KMS-11 (cell line): Measurements from ENCODE around the gene LCT.
"Not testable (repeated sequence)": the region's sequence is repeated elsewhere in the genome, so short reads cannot be mapped to it uniquely, and the experiment has no call there.

ENCODE experiments used
- H2AFZ ChIP-seq: fragments of 200-600 bp; sonication (generic); 2 replicates; pipeline ENCODE4 v1.6.1; 2016; ENCODE audit warnings: antibody characterized with exemption, mixed run types, low read depth
- H3K27ac ChIP-seq: fragments of 200-600 bp; sonication (generic); 2 replicates; pipeline ENCODE4 v1.6.1; 2016; ENCODE audit warnings: mild to moderate bottlenecking, mixed run types
- H3K27me3 ChIP-seq: fragments of 200-600 bp; sonication (generic); 2 replicates; pipeline ENCODE4 v1.6.1; 2017; ENCODE audit warnings: mild to moderate bottlenecking, low read depth, mixed run types, moderate library complexity; ENCODE audit not compliant: insufficient read depth
- H3K36me3 ChIP-seq: fragments of 200-600 bp; sonication (generic); 2 replicates; pipeline ENCODE4 v1.6.1; 2017; ENCODE audit warnings: mild to moderate bottlenecking, mixed run types; ENCODE audit not compliant: insufficient read depth
- H3K4me1 ChIP-seq: fragments of 200-600 bp; sonication (generic); 2 replicates; pipeline ENCODE4 v1.6.1; 2016; ENCODE audit warnings: mild to moderate bottlenecking, low read depth, mixed run types; ENCODE audit not compliant: poor library complexity, severe bottlenecking
- H3K4me2 ChIP-seq: fragments of 200-600 bp; sonication (generic); 2 replicates; pipeline ENCODE4 v1.7.0; 2016; ENCODE audit warnings: mild to moderate bottlenecking, mixed run types
- H3K4me3 ChIP-seq: fragments of 200-600 bp; sonication (generic); IDR thresholded peaks from 2 replicates; pipeline ENCODE4 v1.6.1; 2017; ENCODE audit warnings: low read depth, low read length, mixed read lengths; ENCODE audit not compliant: insufficient read depth
- H3K79me2 ChIP-seq: fragments of 200-600 bp; sonication (generic); 2 replicates; pipeline ENCODE4 v1.6.1; 2016; ENCODE audit warnings: low read depth, mixed run types; ENCODE audit not compliant: insufficient read depth
- H3K9ac ChIP-seq: fragments of 200-600 bp; sonication (generic); 2 replicates; pipeline ENCODE4 v1.6.1; 2016; ENCODE audit warnings: mild to moderate bottlenecking, mixed run types
- H4K20me1 ChIP-seq: fragments of 200-600 bp; sonication (generic); 2 replicates; pipeline ENCODE4 v1.6.1; 2016; ENCODE audit warnings: mild to moderate bottlenecking, mixed run types; ENCODE audit not compliant: insufficient read depth
- TF ChIP-seq, protein P1 (sequence below): fragments of 200-600 bp; sonication (generic); conservative IDR thresholded peaks from 2 replicates; pipeline ENCODE4 v1.6.1; 2017; ENCODE audit warnings: low read depth, mild to moderate bottlenecking, antibody characterized with exemption, low read length, moderate library complexity, mixed read lengths

LCT gene

DNA sequence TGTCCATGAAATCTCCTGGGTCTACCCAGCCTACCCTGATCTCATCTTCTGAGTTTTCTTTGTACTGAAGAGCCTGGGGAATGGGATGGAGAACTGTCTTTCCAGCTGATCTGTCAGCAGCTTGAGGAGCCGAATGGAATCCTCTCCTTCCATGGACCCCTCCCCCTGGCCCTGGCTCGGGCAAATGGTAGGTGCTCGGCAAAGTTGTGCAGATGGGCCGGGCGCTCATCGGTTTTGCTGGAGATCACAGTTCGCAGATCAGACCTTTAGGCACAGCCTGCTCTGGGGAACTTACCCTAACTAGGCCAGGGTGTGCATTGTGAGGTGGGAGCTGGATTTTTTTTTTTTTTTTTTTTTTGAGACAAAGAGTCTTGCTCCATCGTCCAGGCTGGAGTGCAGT, 40.4 kb downstream of the LCT start:
- Histone ChIP-seq H4K20me1 (no peaks in the 10 kb centered on the region), H3K27ac (no peak overlapping the region), H3K27me3 (no peaks in the 10 kb centered on the region), H3K4me1 (no peaks in the 10 kb centered on the region), H3K4me2 (no peak overlapping the region), H3K79me2 (no peaks in the 10 kb centered on the region), H3K4me3 (no peak overlapping the region), H2AFZ (no peak overlapping the region), H3K9ac (no peak overlapping the region), H3K36me3 (no peaks in the 10 kb centered on the region)
- TF ChIP-seq, protein P1, sequence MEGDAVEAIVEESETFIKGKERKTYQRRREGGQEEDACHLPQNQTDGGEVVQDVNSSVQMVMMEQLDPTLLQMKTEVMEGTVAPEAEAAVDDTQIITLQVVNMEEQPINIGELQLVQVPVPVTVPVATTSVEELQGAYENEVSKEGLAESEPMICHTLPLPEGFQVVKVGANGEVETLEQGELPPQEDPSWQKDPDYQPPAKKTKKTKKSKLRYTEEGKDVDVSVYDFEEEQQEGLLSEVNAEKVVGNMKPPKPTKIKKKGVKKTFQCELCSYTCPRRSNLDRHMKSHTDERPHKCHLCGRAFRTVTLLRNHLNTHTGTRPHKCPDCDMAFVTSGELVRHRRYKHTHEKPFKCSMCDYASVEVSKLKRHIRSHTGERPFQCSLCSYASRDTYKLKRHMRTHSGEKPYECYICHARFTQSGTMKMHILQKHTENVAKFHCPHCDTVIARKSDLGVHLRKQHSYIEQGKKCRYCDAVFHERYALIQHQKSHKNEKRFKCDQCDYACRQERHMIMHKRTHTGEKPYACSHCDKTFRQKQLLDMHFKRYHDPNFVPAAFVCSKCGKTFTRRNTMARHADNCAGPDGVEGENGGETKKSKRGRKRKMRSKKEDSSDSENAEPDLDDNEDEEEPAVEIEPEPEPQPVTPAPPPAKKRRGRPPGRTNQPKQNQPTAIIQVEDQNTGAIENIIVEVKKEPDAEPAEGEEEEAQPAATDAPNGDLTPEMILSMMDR, result no peak

DNA sequence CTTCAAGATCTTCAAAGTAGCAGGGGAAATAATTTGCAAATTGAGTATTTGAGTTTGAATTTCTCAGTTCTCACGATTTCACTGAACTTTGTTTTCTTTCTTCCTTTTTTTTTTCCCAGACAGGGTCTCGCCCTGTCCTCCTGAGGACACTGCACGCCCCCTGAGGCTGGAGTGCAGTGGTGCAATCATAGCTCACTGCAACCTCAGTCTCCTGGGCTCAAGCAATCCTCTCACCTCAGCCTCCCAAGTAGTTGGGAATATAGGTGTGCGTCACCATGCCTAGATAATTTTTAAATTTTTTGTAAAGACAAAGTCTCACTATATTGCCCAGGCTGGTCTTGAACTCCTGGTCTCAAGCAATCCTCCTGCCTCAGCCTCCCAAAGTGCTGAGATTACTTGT, 41.3 kb downstream of the LCT start:
- H3K27me3 ChIP-seq, H3K36me3 ChIP-seq, H2AFZ ChIP-seq, H3K9ac ChIP-seq, H3K79me2 ChIP-seq, H3K4me2 ChIP-seq, H4K20me1 ChIP-seq, H3K27ac ChIP-seq, H3K4me3 ChIP-seq, H3K4me1 ChIP-seq: not testable (repeated sequence)

DNA sequence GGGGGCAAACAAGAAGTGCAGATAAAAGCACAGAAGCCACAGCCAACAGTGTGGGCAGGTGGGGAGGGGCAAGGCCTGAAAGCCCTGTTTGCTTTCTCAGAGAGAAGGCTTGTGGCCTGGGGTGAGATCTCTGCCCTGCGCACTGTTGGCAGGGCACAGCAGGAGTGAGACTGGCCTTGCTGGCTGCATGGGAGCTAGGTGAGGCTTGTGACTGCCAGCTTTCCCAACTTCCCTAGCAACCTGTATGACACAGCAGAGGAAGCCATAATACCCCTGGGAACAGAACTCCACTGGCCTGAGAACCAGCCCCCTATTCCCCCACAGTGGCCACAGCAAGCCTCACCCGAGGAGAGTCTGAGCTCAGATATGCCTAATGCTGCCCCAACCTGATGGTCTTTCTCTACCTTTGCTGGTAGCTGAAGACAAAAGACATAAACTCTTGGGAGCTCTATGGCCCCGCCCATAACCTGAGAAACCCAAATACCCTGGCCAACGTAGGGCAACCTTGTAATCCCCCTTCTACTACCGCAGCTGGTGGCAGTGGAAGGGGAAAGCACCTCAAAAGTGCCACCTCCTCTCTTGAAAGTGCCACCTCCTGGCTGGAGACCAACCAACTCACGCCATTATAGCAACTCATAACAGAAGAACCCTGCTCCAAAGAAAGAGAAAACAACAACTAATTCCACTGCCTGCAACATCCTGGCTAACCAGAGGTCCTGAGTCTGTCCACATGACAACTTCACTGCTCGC, 44.4 kb downstream of the LCT start:
- TF ChIP-seq, protein P1, result no peak
- H3K4me2 ChIP-seq, result no peak overlapping the region
- no peak overlapping the region for H3K9ac ChIP-seq
- H3K4me3 ChIP-seq, result no peak overlapping the region
- no peaks in the 10 kb centered on the region for H4K20me1 ChIP-seq
- no peak overlapping the region for H3K27ac ChIP-seq
- H2AFZ ChIP-seq, result no peak overlapping the region
- H3K36me3 ChIP-seq, result no peaks in the 10 kb centered on the region
- H3K4me1 ChIP-seq, result no peaks in the 10 kb centered on the region
- H3K79me2 ChIP-seq, result no peaks in the 10 kb centered on the region
- no peaks in the 10 kb centered on the region for H3K27me3 ChIP-seq

DNA sequence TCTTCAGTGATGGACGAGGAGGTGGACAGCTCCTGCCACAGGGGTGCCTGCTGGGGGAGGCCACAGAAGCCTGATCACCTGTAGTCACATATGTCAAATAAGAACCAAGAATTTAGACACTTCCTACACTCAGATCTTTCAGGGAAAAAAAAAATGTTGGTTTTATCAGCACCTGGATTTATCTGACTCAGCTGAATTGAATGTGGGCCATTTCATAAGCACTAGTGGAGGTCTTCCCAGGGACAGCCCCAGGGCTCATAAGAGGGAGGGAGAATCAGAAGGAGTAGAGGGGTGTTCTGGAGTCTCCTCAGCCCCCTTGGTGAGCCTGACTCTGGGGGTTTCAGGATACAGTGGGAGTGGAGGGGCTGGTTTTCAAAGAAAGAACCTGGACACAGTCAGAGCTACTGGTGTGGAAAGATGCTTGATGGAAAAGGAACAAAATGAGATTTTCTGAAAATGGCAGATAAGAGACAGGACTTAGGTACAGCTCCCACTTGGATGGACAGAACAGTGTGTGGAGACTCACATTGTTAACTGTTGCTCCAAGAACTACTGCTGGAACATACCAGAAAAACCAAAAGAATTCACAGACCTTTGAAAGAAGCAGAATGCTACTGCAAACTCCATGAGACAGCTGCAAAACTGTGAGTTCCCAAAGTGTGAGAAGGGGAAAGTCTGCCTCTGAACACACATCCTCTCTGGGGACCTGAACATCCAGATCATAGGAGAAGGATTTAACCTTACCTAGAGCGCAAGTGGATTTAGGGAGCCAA, 45.4 kb downstream of the LCT start:
- Histone ChIP-seq H3K4me3 (no peak overlapping the region), H3K27ac (no peak overlapping the region), H3K27me3 (no peaks in the 10 kb centered on the region), H4K20me1 (no peaks in the 10 kb centered on the region), H3K36me3 (no peaks in the 10 kb centered on the region), H3K9ac (no peak overlapping the region), H3K79me2 (no peaks in the 10 kb centered on the region), H3K4me2 (no peak overlapping the region), H2AFZ (no peak overlapping the region), H3K4me1 (no peaks in the 10 kb centered on the region)
- TF ChIP-seq, protein P1, result no peak

GRCh38 chr2:135790423-135790822, 46.6 kb downstream of the LCT start:
- Histone ChIP-seq H3K4me2 (no peak overlapping the region), H3K4me1 (no peaks in the 10 kb centered on the region), H3K4me3 (no peak overlapping the region), H4K20me1 (no peaks in the 10 kb centered on the region), H3K27me3 (no peaks in the 10 kb centered on the region), H3K9ac (no peak overlapping the region), H3K36me3 (no peaks in the 10 kb centered on the region), H3K27ac (no peak overlapping the region), H2AFZ (no peak overlapping the region), H3K79me2 (no peaks in the 10 kb centered on the region)
- TF ChIP-seq, protein P1, result no peak
